WTC11 (cell line): ENCODE data around the gene OVOL3. TPM values are rescaled to one million over a fixed set of nuclear protein-coding genes. Genes with fewer than 3 reads are reported as not detected.

Source experiments
- ATAC-seq: fragments of 200-7000 bp; cut with Tn5 transposase; 2 replicates; pipeline ENCODE4 v1.10.0; 2021; ENCODE audit warnings: mild to moderate bottlenecking, moderate library complexity
- CTCF ChIA-PET: fragments of 300-600 bp; sonication (Branson Sonifier 250); formaldehyde crosslinking; loops from one replicate; lab custom pipeline; 2021; ENCODE audit warnings: antibody characterized with exemption; lab: Charles Lee
- POLR2A ChIA-PET: fragments of 350-600 bp; sonication (Branson Sonifier 250); formaldehyde crosslinking; loops from one replicate; lab custom pipeline; 2021; ENCODE audit warnings: antibody characterized with exemption; lab: Charles Lee
- DNase-seq: peaks from one replicate; pipeline ENCODE4 v3.0.0; 2021; ENCODE audit warnings: low spot score
- H3K27ac Mint-ChIP-seq: 2 replicates; pipeline ENCODE4 v1.8.0; 2021; ENCODE audit warnings: mixed read lengths
- H3K27me3 Mint-ChIP-seq: 2 replicates; pipeline ENCODE4 v1.8.0; 2021; ENCODE audit warnings: low read depth, mild to moderate bottlenecking, moderate library complexity, mixed read lengths
- H3K36me3 Mint-ChIP-seq: 2 replicates; pipeline ENCODE4 v1.8.0; 2021; ENCODE audit warnings: mixed read lengths
- H3K4me1 Mint-ChIP-seq: 2 replicates; pipeline ENCODE4 v1.8.0; 2022; ENCODE audit warnings: mixed read lengths
- H3K4me3 Mint-ChIP-seq: 2 replicates; pipeline ENCODE4 v1.8.0; 2021; ENCODE audit warnings: mild to moderate bottlenecking, moderate library complexity, mixed read lengths
- H3K9me3 Mint-ChIP-seq: 2 replicates; pipeline ENCODE4 v1.8.0; 2021; ENCODE audit warnings: mixed read lengths
- ATF1 ChIP-seq: sonication (generic); formaldehyde crosslinking; IDR thresholded peaks from 2 replicates; pipeline ENCODE4 v1.8.1; 2023; ENCODE audit warnings: mild to moderate bottlenecking, moderate library complexity, missing genetic modification reagents
- ATF3 ChIP-seq: sonication (generic); formaldehyde crosslinking; conservative IDR thresholded peaks from 2 replicates; pipeline ENCODE4 v1.8.1; 2022; ENCODE audit warnings: mild to moderate bottlenecking, missing genetic modification reagents
- CBFB ChIP-seq: sonication (generic); formaldehyde crosslinking; IDR thresholded peaks from 2 replicates; pipeline ENCODE4 v1.8.1; 2022; ENCODE audit warnings: mild to moderate bottlenecking, low read depth, missing genetic modification reagents
- CREM ChIP-seq: sonication (generic); formaldehyde crosslinking; IDR thresholded peaks from 2 replicates; pipeline ENCODE4 v1.8.1; 2022; ENCODE audit warnings: mild to moderate bottlenecking, missing genetic modification reagents, moderate library complexity
- EMX1 ChIP-seq: fragments of 250-450 bp; sonication (Bioruptor Pico); IDR thresholded peaks from 2 replicates; pipeline ENCODE4 v1.8.0; 2021; ENCODE audit warnings: mild to moderate bottlenecking
- ETV6 ChIP-seq: sonication (generic); formaldehyde crosslinking; IDR thresholded peaks from 2 replicates; pipeline ENCODE4 v1.8.1; 2022; ENCODE audit warnings: mild to moderate bottlenecking, missing genetic modification reagents
- GABPB1 ChIP-seq: sonication (generic); formaldehyde crosslinking; IDR thresholded peaks from 2 replicates; pipeline ENCODE4 v1.8.1; 2023; ENCODE audit warnings: mild to moderate bottlenecking, missing genetic modification reagents
- JAZF1 ChIP-seq: fragments of 250-450 bp; sonication (Bioruptor Pico); IDR thresholded peaks from 2 replicates; pipeline ENCODE4 v1.9.0; 2021; ENCODE audit warnings: moderate library complexity, mild to moderate bottlenecking, inconsistent platforms
- MYBL2 ChIP-seq: sonication (generic); formaldehyde crosslinking; IDR thresholded peaks from 2 replicates; pipeline ENCODE4 v1.8.1; 2023; ENCODE audit warnings: mild to moderate bottlenecking, moderate library complexity, missing genetic modification reagents
- NFATC4 ChIP-seq: fragments of 250-450 bp; sonication (Bioruptor Pico); IDR thresholded peaks from 2 replicates; pipeline ENCODE4 v1.9.0; 2021; ENCODE audit warnings: mild to moderate bottlenecking
- NR2C2 ChIP-seq: sonication (generic); formaldehyde crosslinking; IDR thresholded peaks from 2 replicates; pipeline ENCODE4 v1.8.0; 2022; ENCODE audit warnings: mild to moderate bottlenecking, missing genetic modification reagents
- PRRX2 ChIP-seq: fragments of 250-450 bp; sonication (Bioruptor Pico); IDR thresholded peaks from 2 replicates; pipeline ENCODE4 v1.8.0; 2021; ENCODE audit warnings: mild to moderate bottlenecking
- RORB ChIP-seq: fragments of 250-450 bp; sonication (Bioruptor Pico); IDR thresholded peaks from 2 replicates; pipeline ENCODE4 v1.9.0; 2021; ENCODE audit warnings: mild to moderate bottlenecking
- SP1 ChIP-seq: sonication (generic); formaldehyde crosslinking; conservative IDR thresholded peaks from 2 replicates; pipeline ENCODE4 v1.8.1; 2022; ENCODE audit warnings: missing genetic modification reagents
- ZNF138 ChIP-seq: sonication (generic); formaldehyde crosslinking; conservative IDR thresholded peaks from 2 replicates; pipeline ENCODE4 v1.8.1; 2022; ENCODE audit warnings: mild to moderate bottlenecking, moderate library complexity, missing genetic modification reagents
- ZNF317 ChIP-seq: sonication (generic); formaldehyde crosslinking; IDR thresholded peaks from 2 replicates; pipeline ENCODE4 v1.8.1; 2023; ENCODE audit warnings: low read depth, mild to moderate bottlenecking, moderate library complexity, missing genetic modification reagents, borderline replicate concordance
- ZNF416 ChIP-seq: fragments of 250-450 bp; sonication (Bioruptor Pico); IDR thresholded peaks from 2 replicates; pipeline ENCODE4 v1.9.0; 2021; ENCODE audit warnings: mild to moderate bottlenecking, inconsistent platforms
- ZNF425 ChIP-seq: fragments of 250-450 bp; sonication (Bioruptor Pico); conservative IDR thresholded peaks from 2 replicates; pipeline ENCODE4 v1.9.0; 2021; ENCODE audit warnings: mild to moderate bottlenecking
- ZNF671 ChIP-seq: fragments of 250-450 bp; sonication (Bioruptor Pico); IDR thresholded peaks from 2 replicates; pipeline ENCODE4 v1.8.0; 2021; ENCODE audit warnings: mild to moderate bottlenecking
- total RNA-seq: library from RNA; stranded (reverse); gene quantifications from 3 replicates; pipeline ENCODE4 v1.2.3, GENCODE V29; 2021
- TF ChIP-seq, protein P1 (sequence below): fragments of 250-450 bp; sonication (Bioruptor Pico); IDR thresholded peaks from 2 replicates; pipeline ENCODE4 v1.8.0; 2021; ENCODE audit warnings: mild to moderate bottlenecking
- TF ChIP-seq, protein P2 (sequence below): sonication (generic); formaldehyde crosslinking; IDR thresholded peaks from 2 replicates; pipeline ENCODE4 v1.8.0; 2023; ENCODE audit warnings: missing genetic modification reagents, mild to moderate bottlenecking, borderline replicate concordance
- TF ChIP-seq, protein P3 (sequence below): sonication (generic); formaldehyde crosslinking; IDR thresholded peaks from 2 replicates; pipeline ENCODE4 v1.8.0; 2023; ENCODE audit warnings: missing genetic modification reagents

OVOL3 gene
- total RNA-seq, 1 experiment from 2014 or later: not detected

DNA sequence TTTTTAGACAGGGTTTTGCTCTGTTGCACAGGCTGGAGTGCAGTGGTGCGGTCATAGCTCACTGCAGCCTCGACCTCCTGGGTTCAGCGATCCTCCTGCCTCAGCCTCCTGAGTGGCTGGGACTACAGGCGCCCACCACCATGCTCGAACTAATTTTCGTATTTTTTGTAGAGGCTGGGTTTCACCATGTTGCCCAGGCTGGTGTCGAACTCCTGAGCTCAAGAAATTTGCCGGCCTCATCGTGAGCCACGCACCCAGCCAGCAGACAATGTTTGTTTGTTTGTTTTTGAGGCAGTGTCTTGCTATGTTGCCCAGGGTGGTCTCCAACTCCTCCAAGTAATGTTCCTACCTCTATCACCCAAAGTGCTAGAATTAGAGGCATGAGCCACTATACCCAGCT is 42.2 kb downstream of the OVOL3 start:
- Mint-ChIP-seq H3K27me3 (no peaks in the 10 kb centered on the region), H3K4me1 (peaks cover 34% of the 10 kb centered on the region), H3K27ac (no peak overlapping the region)
- DNase-seq: no peak
- CTCF ChIA-PET: interaction anchor here (0.7 to 0.8 kb wide), 2 partner anchors 25 to 55 kb away, joined by 3 read pairs; no protein-coding TSS in a partner anchor
- TF ChIP-seq EMX1 (CRISPR knock-in tag) (no peak), ETV6 (CRISPR knock-in tag) (no peak), ZNF416 (CRISPR knock-in tag) (no peak), ZNF425 (no peak), ZNF671 (CRISPR knock-in tag) (no peak), NFATC4 (no peak), CREM (CRISPR knock-in tag) (no peak)
- TF ChIP-seq, all 79 proteins: peak for 0
- POLR2A ChIA-PET: no interaction called here
- Mint-ChIP-seq H3K4me3 (no peak overlapping the region), H3K36me3 (peaks cover 22% of the 10 kb centered on the region), H3K9me3 (no peaks in the 10 kb centered on the region)
- no peak for ATAC-seq

GRCh38 chr19:36160821-36161596 is 50.1 kb downstream of the OVOL3 start:
- Mint-ChIP-seq H3K4me1 (peaks cover 52% of the 10 kb centered on the region), H3K27me3 (no peaks in the 10 kb centered on the region), H3K9me3 (no peaks in the 10 kb centered on the region), H3K4me3 (peak overlapping the region; percentile 49), H3K27ac (peak overlapping the region; percentile 93), H3K36me3 (peaks cover 17% of the 10 kb centered on the region)
- POLR2A ChIA-PET: interaction anchor here (1.0 kb wide), 1 partner anchor 33 kb away, joined by 3 read pairs; no protein-coding TSS in a partner anchor
- CTCF ChIA-PET: no interaction called here
- ATAC-seq (no peak; the same call in 1 of the 2 replicates), DNase-seq (no peak)
- TF ChIP-seq SP1 (CRISPR knock-in tag) (no peak), MYBL2 (no peak), PRRX2 (no peak), ATF3 (no peak), RORB (CRISPR knock-in tag) (no peak), ZNF138 (CRISPR knock-in tag) (no peak), GABPB1 (CRISPR knock-in tag) (no peak), ATF1 (CRISPR knock-in tag) (no peak), CBFB (CRISPR knock-in tag) (no peak), ZNF317 (CRISPR knock-in tag) (no peak), JAZF1 (CRISPR knock-in tag) (no peak), NR2C2 (CRISPR knock-in tag) (no peak)
- TF ChIP-seq, protein P1, sequence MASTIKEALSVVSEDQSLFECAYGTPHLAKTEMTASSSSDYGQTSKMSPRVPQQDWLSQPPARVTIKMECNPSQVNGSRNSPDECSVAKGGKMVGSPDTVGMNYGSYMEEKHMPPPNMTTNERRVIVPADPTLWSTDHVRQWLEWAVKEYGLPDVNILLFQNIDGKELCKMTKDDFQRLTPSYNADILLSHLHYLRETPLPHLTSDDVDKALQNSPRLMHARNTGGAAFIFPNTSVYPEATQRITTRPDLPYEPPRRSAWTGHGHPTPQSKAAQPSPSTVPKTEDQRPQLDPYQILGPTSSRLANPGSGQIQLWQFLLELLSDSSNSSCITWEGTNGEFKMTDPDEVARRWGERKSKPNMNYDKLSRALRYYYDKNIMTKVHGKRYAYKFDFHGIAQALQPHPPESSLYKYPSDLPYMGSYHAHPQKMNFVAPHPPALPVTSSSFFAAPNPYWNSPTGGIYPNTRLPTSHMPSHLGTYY (CRISPR knock-in tag): no peak
- TF ChIP-seq, protein P2, sequence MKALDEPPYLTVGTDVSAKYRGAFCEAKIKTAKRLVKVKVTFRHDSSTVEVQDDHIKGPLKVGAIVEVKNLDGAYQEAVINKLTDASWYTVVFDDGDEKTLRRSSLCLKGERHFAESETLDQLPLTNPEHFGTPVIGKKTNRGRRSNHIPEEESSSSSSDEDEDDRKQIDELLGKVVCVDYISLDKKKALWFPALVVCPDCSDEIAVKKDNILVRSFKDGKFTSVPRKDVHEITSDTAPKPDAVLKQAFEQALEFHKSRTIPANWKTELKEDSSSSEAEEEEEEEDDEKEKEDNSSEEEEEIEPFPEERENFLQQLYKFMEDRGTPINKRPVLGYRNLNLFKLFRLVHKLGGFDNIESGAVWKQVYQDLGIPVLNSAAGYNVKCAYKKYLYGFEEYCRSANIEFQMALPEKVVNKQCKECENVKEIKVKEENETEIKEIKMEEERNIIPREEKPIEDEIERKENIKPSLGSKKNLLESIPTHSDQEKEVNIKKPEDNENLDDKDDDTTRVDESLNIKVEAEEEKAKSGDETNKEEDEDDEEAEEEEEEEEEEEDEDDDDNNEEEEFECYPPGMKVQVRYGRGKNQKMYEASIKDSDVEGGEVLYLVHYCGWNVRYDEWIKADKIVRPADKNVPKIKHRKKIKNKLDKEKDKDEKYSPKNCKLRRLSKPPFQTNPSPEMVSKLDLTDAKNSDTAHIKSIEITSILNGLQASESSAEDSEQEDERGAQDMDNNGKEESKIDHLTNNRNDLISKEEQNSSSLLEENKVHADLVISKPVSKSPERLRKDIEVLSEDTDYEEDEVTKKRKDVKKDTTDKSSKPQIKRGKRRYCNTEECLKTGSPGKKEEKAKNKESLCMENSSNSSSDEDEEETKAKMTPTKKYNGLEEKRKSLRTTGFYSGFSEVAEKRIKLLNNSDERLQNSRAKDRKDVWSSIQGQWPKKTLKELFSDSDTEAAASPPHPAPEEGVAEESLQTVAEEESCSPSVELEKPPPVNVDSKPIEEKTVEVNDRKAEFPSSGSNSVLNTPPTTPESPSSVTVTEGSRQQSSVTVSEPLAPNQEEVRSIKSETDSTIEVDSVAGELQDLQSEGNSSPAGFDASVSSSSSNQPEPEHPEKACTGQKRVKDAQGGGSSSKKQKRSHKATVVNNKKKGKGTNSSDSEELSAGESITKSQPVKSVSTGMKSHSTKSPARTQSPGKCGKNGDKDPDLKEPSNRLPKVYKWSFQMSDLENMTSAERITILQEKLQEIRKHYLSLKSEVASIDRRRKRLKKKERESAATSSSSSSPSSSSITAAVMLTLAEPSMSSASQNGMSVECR (CRISPR knock-in tag): no peak
- TF ChIP-seq, protein P3, sequence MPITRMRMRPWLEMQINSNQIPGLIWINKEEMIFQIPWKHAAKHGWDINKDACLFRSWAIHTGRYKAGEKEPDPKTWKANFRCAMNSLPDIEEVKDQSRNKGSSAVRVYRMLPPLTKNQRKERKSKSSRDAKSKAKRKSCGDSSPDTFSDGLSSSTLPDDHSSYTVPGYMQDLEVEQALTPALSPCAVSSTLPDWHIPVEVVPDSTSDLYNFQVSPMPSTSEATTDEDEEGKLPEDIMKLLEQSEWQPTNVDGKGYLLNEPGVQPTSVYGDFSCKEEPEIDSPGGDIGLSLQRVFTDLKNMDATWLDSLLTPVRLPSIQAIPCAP (CRISPR knock-in tag): no peak
